ENCODE measurements around the gene SKIC2. TPM values are rescaled to one million over a fixed set of nuclear protein-coding genes. Genes with fewer than 3 reads are reported as not detected.

Gene SKIC2
- total and polyA plus RNA-seq, 9 donors: 24.6 to 59.4 (median 42.1) TPM

- Histone ChIP-seq H3K27me3 (no peaks in the 10 kb centered on the region), H3K4me1 (ENCODE audit: insufficient read depth) (no peaks in the 10 kb centered on the region), H3K4me3 (no peak overlapping the region), H3K27ac (no peak overlapping the region), H3K9me3 (no peaks in the 10 kb centered on the region), H3K36me3 (no peaks in the 10 kb centered on the region)
- intact Hi-C loops (cut with DNase I): no loop called here
- no peak for DNase-seq
- TF ChIP-seq POLR2A (IDR thresholded peaks at IDR 0.05): no peak
- TF ChIP-seq EP300 (IDR thresholded peaks at IDR 0.05): no peak
- no peak for TF ChIP-seq CTCF (IDR thresholded peaks at IDR 0.05)
- WGBS, 3 donors: 16 to 18% (median 17%) methylated on average over 5 of the region's 5 CpGs
These were observed 36.0 kb upstream of the SKIC2 start for GRCh38 chr6:31922942-31923341.

GRCh38 chr6:31927242-31927862 is 31.6 kb upstream of the SKIC2 start, which contains the start of gene C2:
Gene C2, plus strand, starts transcription at chr6:31927717. Its CDS starts 36 bp downstream, at chr6:31927753.
- intact Hi-C loops (cut with DNase I): no loop called here
- 38 to 44% (median 40%) methylated on average over 11 of the region's 11 CpGs for WGBS, 3 donors
- no peak within 1 kb of the TSS for H3K27ac ChIP-seq

GRCh38 chr6:31927863-31928671 is 30.9 kb upstream of the SKIC2 start:
- H3K4me3 ChIP-seq: no peak overlapping the region
- H3K27me3 ChIP-seq: no peaks in the 10 kb centered on the region
- no peaks in the 10 kb centered on the region for H3K36me3 ChIP-seq
- 65 to 71% (median 71%) methylated on average over 11 of the region's 11 CpGs for WGBS, 3 donors
- no peak for DNase-seq
- no peak for TF ChIP-seq CTCF (IDR thresholded peaks at IDR 0.05)
- no peak for TF ChIP-seq EP300 (IDR thresholded peaks at IDR 0.05)
- TF ChIP-seq POLR2A (IDR thresholded peaks at IDR 0.05): no peak
- no peaks in the 10 kb centered on the region for H3K4me1 ChIP-seq (ENCODE audit: insufficient read depth)
- no peaks in the 10 kb centered on the region for H3K9me3 ChIP-seq
- intact Hi-C loops (cut with DNase I): no loop called here
- no peak overlapping the region for H3K27ac ChIP-seq

More at GRCh38 chr6:31927242-31927862, 31.6 kb upstream of the SKIC2 start, which contains the start of gene C2:
- no peaks in the 10 kb centered on the region for H3K36me3 ChIP-seq
- no peak for TF ChIP-seq EP300 (IDR thresholded peaks at IDR 0.05)
- TF ChIP-seq CTCF (IDR thresholded peaks at IDR 0.05): no peak
- no peak for TF ChIP-seq POLR2A (IDR thresholded peaks at IDR 0.05)
- H3K4me3 ChIP-seq: no peak within 1 kb of the TSS
- H3K9me3 ChIP-seq: no peaks in the 10 kb centered on the region
- no peaks in the 10 kb centered on the region for H3K4me1 ChIP-seq (ENCODE audit: insufficient read depth)
- no peaks in the 10 kb centered on the region for H3K27me3 ChIP-seq
- no peak for DNase-seq

- DNase-seq: no peak
- Histone ChIP-seq H3K36me3 (no peaks in the 10 kb centered on the region), H3K27me3 (no peaks in the 10 kb centered on the region), H3K4me3 (no peak overlapping the region), H3K27ac (no peak overlapping the region), H3K4me1 (ENCODE audit: insufficient read depth) (no peaks in the 10 kb centered on the region), H3K9me3 (no peaks in the 10 kb centered on the region)
- 70 to 78% (median 76%) methylated on average over 9 of the region's 9 CpGs for WGBS, 3 donors
- intact Hi-C loops (cut with DNase I): no loop called here
- TF ChIP-seq EP300 (IDR thresholded peaks at IDR 0.05) (no peak), POLR2A (IDR thresholded peaks at IDR 0.05) (no peak), CTCF (IDR thresholded peaks at IDR 0.05) (no peak)
These were observed 30.4 kb upstream of the SKIC2 start for GRCh38 chr6:31928672-31928939.
